CMK (cell line): Measurements from ENCODE around the gene SOCS2.
"Not testable (repeated sequence)": the region's sequence is repeated elsewhere in the genome, so short reads cannot be mapped to it uniquely, and the experiment has no call there.

Experiments
- DNase-seq: peaks from one replicate; pipeline ENCODE4 v3.0.0-alpha.2; 2010; ENCODE audit warnings: low read depth

SOCS2 gene

GRCh38 chr12:93571925-93572711 lies at the start of gene SOCS2:
TSS of gene SOCS2 (plus strand) at chr12:93572675. CDS start at chr12:93572898, 223 bp downstream.
- no peak for DNase-seq

GRCh38 chr12:93524386-93525133 lies 47.9 kb upstream of the SOCS2 start:
- DNase-seq = no peak

GRCh38 chr12:93526786-93527428 lies 45.6 kb upstream of the SOCS2 start:
- no peak for DNase-seq

GRCh38 chr12:93530358-93530757 lies 42.1 kb upstream of the SOCS2 start:
- DNase-seq = no peak

- no peak for DNase-seq
These were observed 39.2 kb upstream of the SOCS2 start for GRCh38 chr12:93533310-93533709.

GRCh38 chr12:93536111-93536765 lies 36.2 kb upstream of the SOCS2 start:
- DNase-seq = no peak

GRCh38 chr12:93536766-93537488 lies 35.5 kb upstream of the SOCS2 start:
- DNase-seq = no peak

GRCh38 chr12:93537769-93538168 lies 34.7 kb upstream of the SOCS2 start:
- no peak for DNase-seq

GRCh38 chr12:93539821-93540220 lies 32.7 kb upstream of the SOCS2 start:
- no peak for DNase-seq

GRCh38 chr12:93540466-93540865 lies 32.0 kb upstream of the SOCS2 start:
- no peak for DNase-seq

GRCh38 chr12:93541578-93542225 lies 30.8 kb upstream of the SOCS2 start:
- no peak for DNase-seq

GRCh38 chr12:93547778-93548177 lies 24.7 kb upstream of the SOCS2 start:
- DNase-seq = no peak

- no peak for DNase-seq
These were observed 23.3 kb upstream of the SOCS2 start for GRCh38 chr12:93549174-93549573.

GRCh38 chr12:93550748-93551611 lies 21.5 kb upstream of the SOCS2 start:
- no peak for DNase-seq

- no peak for DNase-seq
These were observed 20.0 kb upstream of the SOCS2 start for GRCh38 chr12:93552427-93552826.

- DNase-seq = not testable (repeated sequence)
These were observed 14.6 kb upstream of the SOCS2 start for GRCh38 chr12:93557879-93558278.

GRCh38 chr12:93558685-93559084 lies 13.8 kb upstream of the SOCS2 start:
- not testable (repeated sequence) for DNase-seq

GRCh38 chr12:93563807-93564538 lies 8.5 kb upstream of the SOCS2 start:
- DNase-seq = no peak

GRCh38 chr12:93565760-93566159 lies 6.7 kb upstream of the SOCS2 start:
- DNase-seq = no peak
